GM12891 (cell line): Measurements from ENCODE around the gene ELOVL3.

ENCODE experiments used
- DNase-seq: peaks from one replicate; pipeline ENCODE4 v3.0.0; 2011; ENCODE audit warnings: low spot score; ENCODE audit not compliant: insufficient read length
- FAIRE-seq: peaks from 2 replicates; lab custom pipeline; 2011; peaks lifted over from hg19 to GRCh38; lab: Jason Lieb, UNC
- PAX5 ChIP-seq: IDR thresholded peaks from 2 replicates; pipeline ENCODE4 v1.6.1; 2011; ENCODE audit warnings: low read length, moderate library complexity, mild to moderate bottlenecking; ENCODE audit not compliant: insufficient read depth, severe bottlenecking
- POLR2A ChIP-seq: IDR thresholded peaks from 2 replicates; pipeline ENCODE4 v1.6.1; 2011; ENCODE audit warnings: low read depth, low read length, control low read depth
- POLR2AphosphoS5 ChIP-seq: IDR thresholded peaks from 2 replicates; pipeline ENCODE4 v1.6.1; 2011; ENCODE audit warnings: low read depth, low read length, control low read depth
- POU2F2 ChIP-seq: IDR thresholded peaks from 2 replicates; pipeline ENCODE4 v1.6.1; 2011; ENCODE audit warnings: low read depth, mild to moderate bottlenecking, control low read depth, low read length, moderate library complexity
- SPI1 ChIP-seq: IDR thresholded peaks from 2 replicates; pipeline ENCODE4 v1.6.1; 2011; ENCODE audit warnings: low read depth, low read length, control low read depth
- TAF1 ChIP-seq: IDR thresholded peaks from 2 replicates; pipeline ENCODE4 v1.6.1; 2011; ENCODE audit warnings: low read depth, low read length, control low read depth

Gene ELOVL3

DNA sequence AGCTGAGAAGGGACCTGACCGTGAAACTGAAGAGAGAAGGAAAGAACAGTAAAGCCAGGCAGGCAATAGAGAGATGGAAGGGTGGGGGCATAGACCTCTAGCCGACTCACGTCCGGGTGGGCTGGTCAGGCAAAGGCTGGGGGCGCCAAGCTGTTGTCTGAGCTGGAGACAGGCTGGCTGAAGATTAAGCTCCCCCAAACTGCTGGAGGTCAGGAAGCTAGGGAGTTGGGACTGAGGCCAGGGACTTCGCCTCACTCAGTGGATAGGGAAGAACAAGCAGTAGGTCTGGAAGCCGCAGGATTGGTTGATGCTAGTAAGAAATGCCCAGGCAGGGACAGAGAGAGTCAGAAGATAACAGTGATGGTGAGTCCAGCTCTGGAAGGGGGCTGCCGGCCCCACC lies 9.9 kb downstream of the ELOVL3 start:
- FAIRE-seq (no peak), DNase-seq (no peak)
- TF ChIP-seq PAX5: no peak
- TF ChIP-seq SPI1: no peak
- no peak for TF ChIP-seq POLR2AphosphoS5
- TF ChIP-seq POU2F2: no peak
- TF ChIP-seq TAF1: no peak
- no peak for TF ChIP-seq POLR2A

GRCh38 chr10:102237711-102238252 lies 11.7 kb downstream of the ELOVL3 start:
- TF ChIP-seq POU2F2: no peak
- no peak for TF ChIP-seq PAX5
- TF ChIP-seq POLR2AphosphoS5: no peak
- TF ChIP-seq SPI1: no peak
- TF ChIP-seq POLR2A: no peak
- no peak for TF ChIP-seq TAF1
- FAIRE-seq (no peak), DNase-seq (no peak)

DNA sequence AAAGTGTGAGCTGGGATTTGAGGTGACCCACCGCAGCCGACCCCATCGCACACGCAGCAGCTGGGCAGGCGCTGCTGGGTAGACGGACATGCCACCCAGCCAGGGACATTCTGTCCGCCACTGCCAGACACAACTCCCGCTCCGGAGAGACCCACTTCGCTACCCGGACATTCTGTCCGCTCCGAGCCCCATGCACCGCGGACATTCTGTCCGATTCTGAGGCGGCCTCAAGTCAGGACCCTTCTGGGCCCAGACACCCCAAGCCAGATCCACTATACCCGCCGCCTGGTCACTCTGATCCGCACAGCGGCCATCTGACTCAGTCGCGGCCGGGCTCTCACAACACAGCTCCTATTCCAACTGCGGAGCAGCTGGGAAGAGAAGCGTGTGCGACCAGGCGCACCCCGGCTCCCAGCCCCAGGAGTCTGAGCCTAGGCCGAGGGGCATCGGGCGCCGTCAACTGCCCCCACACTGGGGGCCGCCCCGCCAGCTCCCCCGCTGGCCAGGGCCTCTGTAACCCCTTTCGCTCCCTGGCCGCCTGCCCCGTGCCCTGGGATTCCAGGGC lies 14.4 kb downstream of the ELOVL3 start:
- DNase-seq: no peak
- no peak for FAIRE-seq
- TF ChIP-seq POLR2AphosphoS5 (no peak), TAF1 (no peak)

GRCh38 chr10:102241032-102241443 lies 14.9 kb downstream of the ELOVL3 start:
- TF ChIP-seq POU2F2: no peak
- TF ChIP-seq PAX5: no peak
- TF ChIP-seq POLR2A: no peak
- DNase-seq (no peak), FAIRE-seq (no peak)

DNA sequence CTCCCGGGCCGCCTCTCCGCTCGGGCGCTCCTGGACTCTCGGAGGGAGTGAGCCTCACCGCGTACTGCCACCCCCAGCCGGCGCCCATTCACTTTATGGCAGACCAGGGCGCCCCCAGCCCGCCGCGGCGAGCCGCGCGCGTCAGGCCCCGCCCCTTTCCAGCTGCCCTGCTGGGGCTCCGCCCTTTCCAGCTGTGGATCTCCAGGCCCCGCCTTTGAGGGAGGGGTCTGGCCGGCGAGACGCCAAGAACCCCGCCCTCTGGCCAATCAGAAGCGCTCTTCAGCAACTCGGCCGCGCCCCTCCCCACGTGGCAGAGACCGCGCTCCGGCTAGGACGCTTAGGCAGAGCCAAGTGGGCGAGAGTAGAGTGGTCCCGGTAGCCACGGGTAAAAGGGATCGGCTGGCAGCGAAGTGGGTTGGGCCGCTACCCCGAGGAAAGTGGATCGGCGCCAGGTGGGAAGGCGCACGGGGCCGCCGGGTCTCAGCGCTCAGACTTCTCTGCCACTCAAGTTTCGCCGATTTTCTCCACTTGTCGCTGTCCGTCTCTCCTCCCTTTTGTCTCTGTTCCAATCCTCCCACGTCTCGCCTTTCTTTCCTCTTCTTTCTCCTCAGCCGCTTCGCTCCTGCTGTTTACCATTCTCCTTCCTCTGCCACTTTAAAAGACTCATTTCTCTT lies 15.5 kb downstream of the ELOVL3 start, which contains the start of gene PITX3:
Gene PITX3, minus strand, starts transcription at position 69 of the 674 bp plus-strand sequence. CDS start 9,432 bp downstream, outside the sequence.
- no peak for TF ChIP-seq SPI1
- TF ChIP-seq TAF1: no peak
- no peak for TF ChIP-seq POLR2A
- no peak for TF ChIP-seq POLR2AphosphoS5
- no peak for TF ChIP-seq PAX5
- no peak for TF ChIP-seq POU2F2
- peak; percentile 97 for FAIRE-seq
- peak; percentile 98 for DNase-seq

DNA sequence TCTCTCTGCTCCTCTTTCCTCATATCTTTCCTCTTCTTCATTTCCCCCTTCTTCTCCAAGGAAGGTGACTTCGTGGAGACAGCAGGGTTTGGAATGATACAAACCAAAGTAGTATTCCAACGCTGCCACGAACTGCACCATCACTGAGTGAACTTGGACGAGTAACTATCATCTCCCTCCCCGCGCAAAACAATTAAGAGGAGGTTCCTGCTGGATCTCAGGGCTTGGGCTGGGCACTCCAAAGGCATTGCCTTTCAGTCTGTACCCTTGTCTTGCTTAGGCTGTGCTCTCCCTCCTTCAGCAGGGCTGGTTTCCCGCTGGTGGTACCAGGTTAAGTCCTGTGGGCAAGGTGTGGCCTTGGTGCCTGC lies 16.0 kb downstream of the ELOVL3 start:
- FAIRE-seq (no peak), DNase-seq (no peak)
- no peak for TF ChIP-seq SPI1
- no peak for TF ChIP-seq POLR2A
- no peak for TF ChIP-seq POLR2AphosphoS5
- TF ChIP-seq TAF1: no peak
- no peak for TF ChIP-seq PAX5
- no peak for TF ChIP-seq POU2F2

GRCh38 chr10:102243309-102243708 lies 17.2 kb downstream of the ELOVL3 start:
- FAIRE-seq: no peak
- DNase-seq: no peak
- no peak for TF ChIP-seq PAX5
- TF ChIP-seq TAF1: no peak
- TF ChIP-seq POLR2A: no peak
- TF ChIP-seq SPI1: no peak
- TF ChIP-seq POLR2AphosphoS5: no peak
- no peak for TF ChIP-seq POU2F2

DNA sequence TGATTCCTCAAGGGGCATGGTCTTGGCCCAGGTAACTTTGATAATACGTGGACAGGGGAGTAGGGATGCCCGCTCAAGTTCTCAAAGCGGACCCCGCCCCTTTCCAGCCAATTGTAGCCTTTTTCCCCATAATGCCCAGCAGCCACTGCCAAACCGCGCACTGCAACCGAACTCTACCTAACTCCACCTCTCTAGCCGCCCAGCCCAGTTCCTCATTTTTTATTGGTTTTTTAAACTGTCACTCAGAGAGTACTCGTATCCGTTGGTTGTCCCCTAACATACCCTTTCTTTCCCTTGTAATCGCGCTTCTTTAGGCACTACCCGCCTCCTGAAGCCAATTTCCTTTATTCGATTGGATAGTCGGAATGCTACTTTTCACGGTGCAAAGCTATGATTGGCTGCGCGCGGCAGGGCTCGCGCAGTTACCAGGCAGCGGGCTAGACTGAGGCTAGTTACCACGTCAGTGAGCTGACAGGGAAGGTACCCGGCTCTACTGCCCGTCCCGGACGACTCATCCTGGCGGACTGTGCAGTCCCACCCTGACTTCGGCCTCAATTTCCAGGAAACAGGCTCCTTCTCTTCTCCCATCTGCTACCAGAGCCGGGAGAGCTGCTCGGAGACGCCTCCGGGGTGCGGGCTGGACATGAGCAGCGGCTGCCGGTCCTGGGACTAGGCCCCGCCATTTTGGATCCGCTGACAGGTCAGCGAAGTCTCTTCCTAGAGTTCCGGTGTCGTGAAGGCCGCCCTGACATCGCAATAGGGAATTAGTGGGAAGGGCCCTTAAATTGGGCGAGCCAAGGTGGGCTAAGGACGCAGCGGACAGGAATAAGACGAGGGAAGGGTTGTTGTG lies 19.2 kb downstream of the ELOVL3 start, which contains the start of gene GBF1:
Gene GBF1, plus strand, starts transcription at position 451 of the 850 bp plus-strand sequence. CDS start 13,407 bp downstream, outside the sequence.
- TF ChIP-seq POLR2AphosphoS5 (peak; percentile 97), SPI1 (peak; percentile 85), PAX5 (no peak), TAF1 (peak; percentile 84), POLR2A (peak; percentile 94), POU2F2 (no peak)
- FAIRE-seq (peak; percentile 98), DNase-seq (peak; percentile 80)

DNA sequence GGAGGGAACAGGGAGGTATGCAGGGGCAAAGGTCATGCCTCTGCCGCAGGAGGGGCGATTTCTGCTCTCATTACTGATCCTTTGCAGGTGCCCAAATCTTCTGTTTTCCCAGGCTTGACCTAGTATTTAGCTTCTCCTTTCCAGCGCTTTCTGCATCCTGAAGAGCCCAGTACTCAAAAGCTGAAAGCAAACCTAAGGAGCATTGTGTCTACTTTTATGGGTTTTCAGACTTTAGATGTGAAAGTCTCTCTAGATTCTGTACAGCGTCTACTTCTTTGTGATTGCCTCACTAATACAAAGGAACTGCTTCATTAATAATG lies 19.8 kb downstream of the ELOVL3 start:
- TF ChIP-seq PAX5 (no peak), POLR2AphosphoS5 (no peak), SPI1 (no peak), POU2F2 (no peak), POLR2A (no peak), TAF1 (no peak)
- no peak for DNase-seq
- no peak for FAIRE-seq
